ENCODE results near the gene FIZ1.

DNA sequence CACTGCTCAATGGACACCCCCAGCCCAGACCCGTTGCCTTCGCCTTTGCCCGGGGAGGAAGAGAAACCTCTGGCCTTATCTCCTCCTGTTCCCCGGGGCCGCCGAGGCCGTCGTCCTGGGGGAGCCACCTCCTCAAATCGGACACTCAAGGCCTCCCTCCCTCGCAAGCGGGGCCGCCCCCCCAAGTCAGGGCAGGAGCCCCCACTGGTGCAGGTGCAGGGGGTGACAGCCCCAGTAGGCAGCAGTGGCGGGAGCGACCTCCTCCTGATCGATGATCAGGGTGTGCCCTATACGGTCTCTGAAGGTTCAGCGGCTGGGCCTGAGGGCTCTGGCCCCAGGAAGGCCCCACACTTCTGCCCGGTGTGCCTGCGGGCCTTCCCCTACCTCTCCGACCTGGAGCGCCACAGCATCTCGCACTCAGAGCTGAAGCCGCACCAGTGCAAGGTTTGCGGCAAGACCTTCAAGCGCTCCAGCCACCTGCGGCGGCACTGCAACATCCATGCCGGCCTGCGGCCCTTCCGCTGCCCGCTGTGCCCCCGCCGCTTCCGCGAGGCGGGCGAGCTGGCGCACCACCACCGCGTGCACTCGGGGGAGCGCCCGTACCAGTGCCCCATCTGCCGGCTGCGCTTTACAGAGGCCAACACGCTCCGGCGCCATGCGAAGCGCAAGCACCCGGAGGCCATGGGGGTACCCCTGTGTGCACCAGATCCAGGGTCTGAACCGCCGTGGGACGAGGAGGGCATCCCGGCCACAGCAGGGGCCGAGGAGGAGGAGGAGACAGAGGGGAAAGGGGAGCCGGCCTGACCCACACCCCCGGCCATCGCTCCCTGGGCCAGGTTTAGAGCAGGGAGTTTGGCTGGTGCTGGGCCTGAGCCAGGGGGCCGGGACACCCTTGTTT, 3.0 kb upstream of the FIZ1 start:
- TF ChIP-seq, protein P1, sequence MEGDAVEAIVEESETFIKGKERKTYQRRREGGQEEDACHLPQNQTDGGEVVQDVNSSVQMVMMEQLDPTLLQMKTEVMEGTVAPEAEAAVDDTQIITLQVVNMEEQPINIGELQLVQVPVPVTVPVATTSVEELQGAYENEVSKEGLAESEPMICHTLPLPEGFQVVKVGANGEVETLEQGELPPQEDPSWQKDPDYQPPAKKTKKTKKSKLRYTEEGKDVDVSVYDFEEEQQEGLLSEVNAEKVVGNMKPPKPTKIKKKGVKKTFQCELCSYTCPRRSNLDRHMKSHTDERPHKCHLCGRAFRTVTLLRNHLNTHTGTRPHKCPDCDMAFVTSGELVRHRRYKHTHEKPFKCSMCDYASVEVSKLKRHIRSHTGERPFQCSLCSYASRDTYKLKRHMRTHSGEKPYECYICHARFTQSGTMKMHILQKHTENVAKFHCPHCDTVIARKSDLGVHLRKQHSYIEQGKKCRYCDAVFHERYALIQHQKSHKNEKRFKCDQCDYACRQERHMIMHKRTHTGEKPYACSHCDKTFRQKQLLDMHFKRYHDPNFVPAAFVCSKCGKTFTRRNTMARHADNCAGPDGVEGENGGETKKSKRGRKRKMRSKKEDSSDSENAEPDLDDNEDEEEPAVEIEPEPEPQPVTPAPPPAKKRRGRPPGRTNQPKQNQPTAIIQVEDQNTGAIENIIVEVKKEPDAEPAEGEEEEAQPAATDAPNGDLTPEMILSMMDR (IDR thresholded peaks at IDR 0.05; ENCODE audit: insufficient read depth, low read length): no peak
- TF ChIP-seq SPI1 (IDR thresholded peaks at IDR 0.05; ENCODE audit: borderline replicate concordance, low read depth) (no peak), GABPA (IDR thresholded peaks at IDR 0.05; ENCODE audit: low read depth) (no peak), POLR2AphosphoS5 (IDR thresholded peaks at IDR 0.05; ENCODE audit: low read depth) (no peak)
